BLaER1 treated with 17β-estradiol and CSF1 and Interleukin-3, amounts not matched to agents 10 nM and 100 nM (cell line): ENCODE results near the gene WDFY2.
A peak's percentile ranks its signal among the peaks of the same experiment; 100 is the strongest.

Source experiments
- H3K27ac ChIP-seq, 11 experiments: shearing (Covaris generic); formaldehyde crosslinking; 2 replicates each; pipeline ENCODE4 v1.8.1; 2022
- H3K27me3 ChIP-seq, 11 experiments: shearing (Covaris generic); formaldehyde crosslinking; 2 replicates each; pipeline ENCODE4 v1.8.1; 2022
- H3K36me3 ChIP-seq, 11 experiments: shearing (Covaris generic); formaldehyde crosslinking; 2 replicates each; pipeline ENCODE4 v1.8.1; 2022
- H3K4me1 ChIP-seq, 10 experiments: shearing (Covaris generic); formaldehyde crosslinking; 2 replicates each; pipeline ENCODE4 v1.8.1; 2022
- H3K4me2 ChIP-seq, 11 experiments: shearing (Covaris generic); formaldehyde crosslinking; 2 replicates each; pipeline ENCODE4 v1.8.1; 2022
- H3K4me3 ChIP-seq, 10 experiments: shearing (Covaris generic); formaldehyde crosslinking; 2 replicates each; pipeline ENCODE4 v1.8.1; 2022
- H3K9ac ChIP-seq, 11 experiments: shearing (Covaris generic); formaldehyde crosslinking; 2 replicates each; pipeline ENCODE4 v1.8.1; 2022
- H3K9me3 ChIP-seq, 11 experiments: shearing (Covaris generic); formaldehyde crosslinking; replicated peaks in 1 of 11; 2 replicates each; pipeline ENCODE4 v1.8.1; 2022
- H4K20me1 ChIP-seq, 11 experiments: shearing (Covaris generic); formaldehyde crosslinking; 2 replicates each; pipeline ENCODE4 v1.8.1; 2022
- Cebpa-rat ChIP-seq, 11 experiments: shearing (Covaris generic); IDR thresholded peaks; 2 replicates each; pipeline ENCODE4 v1.8.1; 2022

WDFY2 gene

DNA sequence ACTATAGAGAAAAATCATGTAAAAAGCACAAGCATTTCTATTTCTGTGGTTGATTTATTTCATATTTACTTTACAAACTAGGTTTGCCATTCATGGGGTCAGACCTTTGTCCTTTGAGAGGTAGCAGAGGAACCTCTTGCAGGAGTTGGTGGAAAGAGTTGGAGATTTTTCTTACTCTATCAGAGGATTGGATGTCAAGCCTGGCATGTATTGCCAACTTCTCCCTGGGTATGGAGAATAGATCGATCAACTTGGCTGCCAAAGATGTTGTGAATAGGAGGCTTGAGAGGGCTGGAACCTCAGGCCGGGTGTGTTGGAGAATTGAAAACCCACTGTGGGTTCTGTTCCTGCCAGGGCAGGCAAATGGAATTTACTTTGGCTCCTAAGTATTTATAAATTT, 81.2 kb downstream of the WDFY2 start:
- no peak overlapping the region for H3K9ac ChIP-seq
- H3K4me3 ChIP-seq: no peak overlapping the region
- H3K36me3 ChIP-seq: peaks cover 6 to 50% (median 20%) of the 10 kb centered on the region in 11 experiments; a peak in 17 of 22 replicates
- peaks cover 0 to 4% (median 1%) of the 10 kb centered on the region in 11 experiments; a peak in 11 of 22 replicates for H3K9me3 ChIP-seq
- peaks cover 10 to 27% (median 18%) of the 10 kb centered on the region in 10 experiments for H3K4me1 ChIP-seq
- H4K20me1 ChIP-seq: peaks cover 0 to 71% (median 0%) of the 10 kb centered on the region in 11 experiments; a peak in 5 of 22 replicates
- no peak overlapping the region for H3K27ac ChIP-seq
- H3K27me3 ChIP-seq: no peaks in the 10 kb centered on the region
- no peak overlapping the region for H3K4me2 ChIP-seq
- TF ChIP-seq Cebpa-rat (IDR thresholded peaks at IDR 0.05): no peak

GRCh38 chr13:51666374-51666773, 82.1 kb downstream of the WDFY2 start:
- no peak overlapping the region for H3K9ac ChIP-seq
- TF ChIP-seq Cebpa-rat (IDR thresholded peaks at IDR 0.05): no peak
- H3K36me3 ChIP-seq: peaks cover 6 to 48% (median 17%) of the 10 kb centered on the region in 11 experiments; a peak in 17 of 22 replicates
- peaks cover 7 to 14% (median 11%) of the 10 kb centered on the region in 11 experiments; a peak in 21 of 22 replicates for H3K9me3 ChIP-seq
- no peak overlapping the region for H3K4me3 ChIP-seq
- peaks cover 11 to 27% (median 18%) of the 10 kb centered on the region in 10 experiments for H3K4me1 ChIP-seq
- H3K27me3 ChIP-seq: no peaks in the 10 kb centered on the region
- peaks cover 0 to 80% (median 0%) of the 10 kb centered on the region in 11 experiments; a peak in 5 of 22 replicates for H4K20me1 ChIP-seq
- H3K4me2 ChIP-seq: no peak overlapping the region
- H3K27ac ChIP-seq: no peak overlapping the region

- Histone ChIP-seq H3K36me3 (peaks cover 7 to 48% (median 17%) of the 10 kb centered on the region in 11 experiments; a peak in 16 of 22 replicates), H3K27ac (no peak overlapping the region), H3K9me3 (peaks cover 11 to 18% (median 15%) of the 10 kb centered on the region in 11 experiments; a peak in 21 of 22 replicates), H3K4me3 (no peak overlapping the region), H4K20me1 (peaks cover 0 to 81% (median 0%) of the 10 kb centered on the region in 11 experiments; a peak in 5 of 22 replicates), H3K27me3 (no peaks in the 10 kb centered on the region), H3K9ac (no peak overlapping the region), H3K4me1 (peaks cover 11 to 27% (median 18%) of the 10 kb centered on the region in 10 experiments), H3K4me2 (no peak overlapping the region)
- TF ChIP-seq Cebpa-rat (IDR thresholded peaks at IDR 0.05): no peak
These were observed 82.6 kb downstream of the WDFY2 start for GRCh38 chr13:51666839-51667238.

DNA sequence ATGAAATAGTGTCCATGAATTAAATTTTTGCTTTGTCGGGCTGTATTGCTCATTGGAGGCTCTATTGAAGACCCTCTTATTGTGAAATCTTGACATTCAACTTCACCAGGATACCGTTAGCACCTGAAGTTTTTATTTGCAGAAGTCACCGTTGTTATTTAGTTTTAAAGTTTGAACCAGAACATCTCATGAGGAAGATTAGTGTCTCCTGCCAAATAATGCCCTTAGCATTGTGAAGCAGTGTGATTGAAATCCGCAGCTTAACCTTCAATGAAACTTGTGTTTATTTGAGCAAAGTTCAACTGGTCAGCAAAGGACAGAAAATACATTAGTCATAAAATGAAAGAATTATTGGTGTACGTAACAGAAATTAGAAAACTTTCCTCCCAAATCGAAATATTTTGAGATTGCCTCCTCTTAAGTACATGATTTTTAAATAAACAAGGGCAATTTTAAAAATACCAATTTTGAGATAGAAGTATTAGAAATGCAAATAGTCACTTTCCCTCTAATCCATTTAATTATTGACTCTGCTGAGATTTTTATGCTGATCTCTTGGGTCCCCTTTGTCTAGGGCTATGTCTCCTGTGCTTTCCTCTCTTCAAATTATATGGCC, 84.4 kb downstream of the WDFY2 start:
- Histone ChIP-seq H4K20me1 (peaks cover 0 to 82% (median 0%) of the 10 kb centered on the region in 11 experiments; a peak in 6 of 22 replicates), H3K36me3 (peaks cover 0 to 35% (median 13%) of the 10 kb centered on the region in 11 experiments; a peak in 9 of 22 replicates), H3K9me3 (peaks cover 16 to 25% (median 22%) of the 10 kb centered on the region in 11 experiments; a peak in 21 of 22 replicates), H3K4me2 (no peak overlapping the region), H3K4me3 (no peak overlapping the region), H3K9ac (no peak overlapping the region), H3K27ac (no peak overlapping the region), H3K27me3 (no peaks in the 10 kb centered on the region), H3K4me1 (peaks cover 22 to 32% (median 28%) of the 10 kb centered on the region in 10 experiments)
- TF ChIP-seq Cebpa-rat (IDR thresholded peaks at IDR 0.05): no peak

DNA sequence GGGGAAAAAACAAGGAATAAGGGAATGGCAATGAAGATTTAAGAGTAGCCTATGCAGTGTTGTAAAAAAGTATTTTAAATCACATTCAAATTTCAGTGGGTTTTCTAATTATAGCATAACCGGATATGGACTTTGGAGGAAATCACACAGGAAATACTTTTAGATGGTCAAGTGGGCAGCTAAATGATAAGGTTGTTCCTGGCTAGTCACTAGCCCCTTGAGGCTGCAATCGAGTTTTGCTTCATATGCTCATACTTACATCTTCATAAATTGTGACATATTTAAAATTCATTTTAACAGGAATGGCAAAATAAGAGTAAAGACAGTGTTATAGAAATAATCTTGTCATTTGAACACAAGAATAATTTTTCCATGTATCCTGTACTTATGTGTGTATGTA, 88.9 kb downstream of the WDFY2 start:
- Histone ChIP-seq H3K36me3 (peaks cover 0 to 50% (median 14%) of the 10 kb centered on the region in 11 experiments; a peak in 13 of 22 replicates), H4K20me1 (peaks cover 0 to 55% (median 0%) of the 10 kb centered on the region in 11 experiments; a peak in 5 of 22 replicates), H3K27ac (no peak overlapping the region), H3K9ac (no peak overlapping the region), H3K4me3 (no peak overlapping the region), H3K4me2 (peak overlapping the region; percentile 43 to 79 (median 64); a peak in 20 of 22 replicates), H3K27me3 (no peaks in the 10 kb centered on the region), H3K9me3 (peaks cover 16 to 28% (median 22%) of the 10 kb centered on the region in 11 experiments; a peak in 21 of 22 replicates), H3K4me1 (peaks cover 15 to 28% (median 20%) of the 10 kb centered on the region in 10 experiments)
- TF ChIP-seq Cebpa-rat (IDR thresholded peaks at IDR 0.05): no peak

- Histone ChIP-seq H3K9me3 (peaks cover 16 to 28% (median 22%) of the 10 kb centered on the region in 11 experiments; a peak in 21 of 22 replicates), H3K27ac (no peak overlapping the region), H3K36me3 (peaks cover 0 to 60% (median 14%) of the 10 kb centered on the region in 11 experiments; a peak in 13 of 22 replicates), H3K9ac (no peak overlapping the region), H4K20me1 (peaks cover 0 to 45% (median 0%) of the 10 kb centered on the region in 11 experiments; a peak in 5 of 22 replicates), H3K27me3 (no peaks in the 10 kb centered on the region), H3K4me1 (peaks cover 15 to 28% (median 20%) of the 10 kb centered on the region in 10 experiments), H3K4me3 (no peak overlapping the region), H3K4me2 (no peak overlapping the region)
- TF ChIP-seq Cebpa-rat (IDR thresholded peaks at IDR 0.05): no peak
These were observed 90.0 kb downstream of the WDFY2 start for GRCh38 chr13:51674276-51674675.

DNA sequence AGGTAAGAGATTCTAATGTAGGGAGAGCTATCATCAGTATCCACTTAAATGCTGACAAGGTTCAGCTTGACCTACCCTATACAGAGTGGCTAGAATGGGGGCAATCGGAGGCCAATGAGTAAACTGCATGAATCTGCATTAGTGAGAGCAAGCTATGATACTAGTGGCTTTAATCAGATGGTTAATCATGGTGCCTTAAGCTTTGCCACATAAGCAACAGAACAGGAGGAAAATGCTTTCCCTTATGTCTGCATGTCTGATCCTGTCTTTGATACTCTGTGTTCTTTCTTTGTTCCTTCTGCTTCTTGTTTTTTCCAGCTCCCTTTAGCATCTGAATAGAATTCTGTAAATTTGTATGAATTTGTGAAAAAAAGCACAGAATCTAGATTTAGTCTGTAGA, 91.1 kb downstream of the WDFY2 start:
- Histone ChIP-seq H3K9me3 (peaks cover 16 to 24% (median 21%) of the 10 kb centered on the region in 11 experiments; a peak in 21 of 22 replicates), H3K4me1 (peaks cover 7 to 19% (median 11%) of the 10 kb centered on the region in 10 experiments; a peak in 19 of 20 replicates), H4K20me1 (peaks cover 0 to 42% (median 0%) of the 10 kb centered on the region in 11 experiments; a peak in 5 of 22 replicates), H3K9ac (no peak overlapping the region), H3K4me3 (no peak overlapping the region), H3K27me3 (no peaks in the 10 kb centered on the region), H3K36me3 (peaks cover 6 to 71% (median 14%) of the 10 kb centered on the region in 11 experiments; a peak in 15 of 22 replicates), H3K27ac (no peak overlapping the region), H3K4me2 (no peak overlapping the region)
- TF ChIP-seq Cebpa-rat (IDR thresholded peaks at IDR 0.05): no peak

DNA sequence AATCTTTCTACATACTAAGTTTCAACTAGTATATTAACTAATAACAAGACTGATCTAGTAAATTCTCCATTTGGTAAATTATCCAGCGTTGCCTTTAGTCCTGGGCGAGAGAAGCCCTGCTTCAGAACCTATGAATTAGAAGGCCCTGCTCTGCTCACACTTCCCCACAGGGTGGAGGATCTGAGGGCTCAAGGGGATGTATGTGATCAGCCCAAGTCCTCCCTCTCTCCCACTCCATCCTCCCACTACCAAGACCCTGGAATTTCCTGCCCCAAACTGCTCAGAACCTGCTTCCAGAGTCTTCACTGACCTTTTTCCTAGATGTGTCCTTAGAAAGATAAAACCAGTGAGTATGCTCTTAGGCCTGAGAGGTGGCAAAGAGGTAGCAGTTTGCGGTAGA, 91.6 kb downstream of the WDFY2 start:
- Histone ChIP-seq H3K27me3 (no peaks in the 10 kb centered on the region), H3K27ac (no peak overlapping the region), H4K20me1 (peaks cover 0 to 41% (median 0%) of the 10 kb centered on the region in 11 experiments; a peak in 5 of 22 replicates), H3K9ac (no peak overlapping the region), H3K4me1 (peaks cover 7 to 17% (median 11%) of the 10 kb centered on the region in 10 experiments; a peak in 19 of 20 replicates), H3K9me3 (peaks cover 14 to 20% (median 16%) of the 10 kb centered on the region in 11 experiments; a peak in 21 of 22 replicates), H3K36me3 (peaks cover 6 to 74% (median 15%) of the 10 kb centered on the region in 11 experiments; a peak in 15 of 22 replicates), H3K4me2 (no peak overlapping the region), H3K4me3 (no peak overlapping the region)
- no peak for TF ChIP-seq Cebpa-rat (IDR thresholded peaks at IDR 0.05)

DNA sequence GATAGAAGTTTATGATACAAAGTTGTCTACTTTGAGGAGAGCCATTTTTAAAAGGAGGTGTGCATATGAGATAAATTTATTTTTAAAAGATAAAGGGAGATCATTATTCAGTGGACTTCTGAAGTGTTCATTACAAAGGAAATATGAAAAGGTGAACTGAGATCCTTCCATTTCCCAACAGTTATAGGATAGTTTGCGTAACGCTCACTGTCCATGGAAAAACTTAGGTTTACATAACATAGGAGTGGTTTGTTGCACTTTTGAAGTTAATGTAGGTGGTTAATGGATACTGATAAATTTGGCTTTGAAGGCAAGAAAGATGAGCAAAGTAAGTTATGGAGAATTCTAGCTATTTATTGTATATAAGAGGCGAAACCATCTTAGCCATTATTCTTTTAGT, 92.5 kb downstream of the WDFY2 start:
- Histone ChIP-seq H3K4me2 (no peak overlapping the region), H3K9ac (no peak overlapping the region), H3K27me3 (no peaks in the 10 kb centered on the region), H3K4me3 (no peak overlapping the region), H3K4me1 (peaks cover 7 to 17% (median 11%) of the 10 kb centered on the region in 10 experiments; a peak in 19 of 20 replicates), H3K27ac (no peak overlapping the region), H3K9me3 (peaks cover 5 to 11% (median 7%) of the 10 kb centered on the region in 11 experiments; a peak in 20 of 22 replicates), H4K20me1 (peaks cover 0 to 43% (median 0%) of the 10 kb centered on the region in 11 experiments; a peak in 5 of 22 replicates), H3K36me3 (peaks cover 6 to 73% (median 15%) of the 10 kb centered on the region in 11 experiments; a peak in 15 of 22 replicates)
- TF ChIP-seq Cebpa-rat (IDR thresholded peaks at IDR 0.05): no peak
